IPS-20b (cell line): ENCODE results near the gene ASB8.
A peak's percentile ranks its signal among the peaks of the same experiment; 100 is the strongest.
"Not testable (repeated sequence)": the region's sequence is repeated elsewhere in the genome, so short reads cannot be mapped to it uniquely, and the experiment has no call there.

Experiments
- H3K27ac ChIP-seq: one replicate; pipeline ENCODE4 v1.5.1; 2013; ENCODE audit warnings: low read length
- H3K27me3 ChIP-seq: 2 replicates; pipeline ENCODE4 v1.6.1; 2013; ENCODE audit warnings: mild to moderate bottlenecking, low read length, inconsistent platforms; ENCODE audit not compliant: insufficient read depth
- H3K36me3 ChIP-seq: 2 replicates; pipeline ENCODE4 v1.6.1; 2013; ENCODE audit warnings: low read depth, mild to moderate bottlenecking, inconsistent platforms, low read length, moderate library complexity; ENCODE audit not compliant: insufficient read depth
- H3K4me1 ChIP-seq: 2 replicates; pipeline ENCODE4 v1.6.1; 2013; ENCODE audit warnings: mild to moderate bottlenecking, control low read depth, inconsistent platforms, low read length, moderate library complexity; ENCODE audit not compliant: insufficient read depth
- H3K4me3 ChIP-seq: 2 replicates; pipeline ENCODE4 v1.5.1; 2013; ENCODE audit warnings: mild to moderate bottlenecking, low read length, inconsistent platforms
- H3K9ac ChIP-seq: 2 replicates; pipeline ENCODE4 v1.6.1; 2013; ENCODE audit warnings: low read depth, mild to moderate bottlenecking, inconsistent platforms, low read length, moderate library complexity
- H3K9me3 ChIP-seq: 2 replicates; pipeline ENCODE4 v1.6.1; 2013; ENCODE audit warnings: mild to moderate bottlenecking, low read depth, low read length, inconsistent platforms; ENCODE audit not compliant: insufficient read depth

ASB8 gene

DNA sequence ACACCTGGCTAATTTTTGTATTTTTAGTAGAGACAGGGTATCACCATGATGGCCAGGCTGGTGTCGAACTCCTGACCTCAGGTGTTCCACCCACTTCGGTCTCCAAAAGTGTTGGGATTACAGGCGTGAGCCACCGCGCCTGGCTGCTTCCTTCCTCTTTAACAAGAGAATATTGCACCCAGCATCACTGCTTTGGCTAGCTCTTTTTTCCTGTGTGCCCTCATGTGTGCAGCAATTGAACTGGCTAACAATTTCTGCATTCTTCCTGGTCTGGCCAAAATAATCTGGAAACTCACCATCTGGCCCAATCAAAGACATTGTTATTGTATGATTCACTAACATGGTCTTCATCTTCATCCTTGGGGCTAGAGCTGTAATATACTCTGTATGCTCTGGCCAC is 2.7 kb upstream of the ASB8 start:
- H3K9ac ChIP-seq, result no peak overlapping the region
- peaks cover 5% of the 10 kb centered on the region; the same call in 1 of the 2 replicates for H3K4me1 ChIP-seq
- no peaks in the 10 kb centered on the region for H3K9me3 ChIP-seq
- H3K27me3 ChIP-seq, result no peaks in the 10 kb centered on the region; the same call in 1 of the 2 replicates
- H3K36me3 ChIP-seq, result no peaks in the 10 kb centered on the region
- no peak overlapping the region for H3K4me3 ChIP-seq
- no peak overlapping the region for H3K27ac ChIP-seq

DNA sequence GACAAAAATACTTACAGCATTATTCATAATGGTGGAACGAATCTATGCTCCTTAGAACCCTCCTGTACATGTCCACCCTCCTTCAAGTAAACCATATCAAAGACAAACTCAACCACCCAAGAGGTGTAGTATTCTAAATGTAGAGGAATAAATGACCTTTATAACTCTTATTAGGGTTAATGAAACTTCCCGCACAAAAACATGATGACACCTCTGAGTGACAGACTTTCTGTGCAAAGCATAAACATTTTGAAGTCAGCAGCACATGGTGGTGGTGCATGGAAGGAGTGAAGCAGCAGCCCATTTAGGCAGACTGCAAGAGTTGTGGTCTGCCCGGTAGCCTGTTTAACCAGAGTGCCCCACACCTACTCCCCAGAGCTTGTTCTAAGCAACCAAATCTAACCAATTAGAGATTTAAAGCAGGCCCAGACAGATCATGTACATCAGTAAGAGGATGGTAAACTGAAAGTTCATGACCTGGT is 615 bp upstream of the ASB8 start:
- Histone ChIP-seq H3K27ac (peak overlapping the region; percentile 10), H3K9me3 (no peaks in the 10 kb centered on the region), H3K9ac (peak overlapping the region; percentile 68; the same call in 1 of the 2 replicates), H3K27me3 (no peaks in the 10 kb centered on the region; the same call in 1 of the 2 replicates), H3K36me3 (0 out of 2 replicates have a peak, but pooled peaks cover 3% of the 10 kb centered on the region), H3K4me1 (peaks cover 5% of the 10 kb centered on the region; the same call in 1 of the 2 replicates), H3K4me3 (peak overlapping the region; percentile 91)

DNA sequence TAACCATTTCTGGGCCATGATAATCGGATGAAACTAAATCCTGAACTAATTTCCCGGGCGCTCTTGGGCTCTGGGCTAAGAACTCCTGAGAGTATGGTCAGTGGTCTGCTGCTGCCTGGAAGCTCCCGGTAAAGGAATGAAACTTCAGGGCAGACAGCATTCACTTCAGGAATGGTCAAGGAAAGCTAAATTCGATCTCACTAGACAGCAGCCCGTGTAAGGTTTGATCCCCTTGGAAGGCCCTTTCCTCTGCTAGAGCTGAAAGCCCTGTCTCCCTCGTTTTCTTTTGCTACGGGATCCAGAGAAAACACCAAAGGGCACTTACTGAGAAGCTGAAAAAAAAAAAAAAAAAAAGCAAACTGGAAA is 680 bp downstream of the ASB8 start:
- Histone ChIP-seq H3K4me1 (peaks cover 5% of the 10 kb centered on the region; the same call in 1 of the 2 replicates), H3K4me3 (peak overlapping the region; percentile 91), H3K9ac (peak overlapping the region; percentile 54; the same call in 1 of the 2 replicates), H3K9me3 (no peaks in the 10 kb centered on the region), H3K27ac (no peak overlapping the region), H3K36me3 (0 out of 2 replicates have a peak, but pooled peaks cover 3% of the 10 kb centered on the region), H3K27me3 (no peaks in the 10 kb centered on the region; the same call in 1 of the 2 replicates)

GRCh38 chr12:48155786-48156185 is 1.5 kb downstream of the ASB8 start:
- not testable (repeated sequence) for H3K4me1 ChIP-seq, H3K27me3 ChIP-seq, H3K27ac ChIP-seq, H3K36me3 ChIP-seq, H3K9me3 ChIP-seq, H3K4me3 ChIP-seq, H3K9ac ChIP-seq

GRCh38 chr12:48151103-48151771 is 6.1 kb downstream of the ASB8 start:
- H3K27ac ChIP-seq, result no peak overlapping the region
- no peak overlapping the region for H3K9ac ChIP-seq
- no peaks in the 10 kb centered on the region for H3K4me1 ChIP-seq
- peaks cover 46% of the 10 kb centered on the region for H3K36me3 ChIP-seq
- no peaks in the 10 kb centered on the region for H3K27me3 ChIP-seq
- H3K4me3 ChIP-seq, result no peak overlapping the region
- no peaks in the 10 kb centered on the region for H3K9me3 ChIP-seq

- no peaks in the 10 kb centered on the region for H3K27me3 ChIP-seq
- no peak overlapping the region for H3K4me3 ChIP-seq
- H3K27ac ChIP-seq, result no peak overlapping the region
- peaks cover 29% of the 10 kb centered on the region for H3K4me1 ChIP-seq
- H3K9me3 ChIP-seq, result no peaks in the 10 kb centered on the region
- H3K36me3 ChIP-seq, result peaks cover 87% of the 10 kb centered on the region
- no peak overlapping the region for H3K9ac ChIP-seq
These were observed 11.3 kb downstream of the ASB8 start for GRCh38 chr12:48145981-48146380.

- Histone ChIP-seq H3K27me3 (no peaks in the 10 kb centered on the region), H3K27ac (peak overlapping the region; percentile 64), H3K4me3 (peak overlapping the region; percentile 34; the same call in 1 of the 2 replicates), H3K9ac (peak overlapping the region; percentile 60; the same call in 1 of the 2 replicates), H3K4me1 (peaks cover 29% of the 10 kb centered on the region), H3K36me3 (peaks cover 88% of the 10 kb centered on the region), H3K9me3 (no peaks in the 10 kb centered on the region)
These were observed 13.4 kb downstream of the ASB8 start for GRCh38 chr12:48143898-48144297.

DNA sequence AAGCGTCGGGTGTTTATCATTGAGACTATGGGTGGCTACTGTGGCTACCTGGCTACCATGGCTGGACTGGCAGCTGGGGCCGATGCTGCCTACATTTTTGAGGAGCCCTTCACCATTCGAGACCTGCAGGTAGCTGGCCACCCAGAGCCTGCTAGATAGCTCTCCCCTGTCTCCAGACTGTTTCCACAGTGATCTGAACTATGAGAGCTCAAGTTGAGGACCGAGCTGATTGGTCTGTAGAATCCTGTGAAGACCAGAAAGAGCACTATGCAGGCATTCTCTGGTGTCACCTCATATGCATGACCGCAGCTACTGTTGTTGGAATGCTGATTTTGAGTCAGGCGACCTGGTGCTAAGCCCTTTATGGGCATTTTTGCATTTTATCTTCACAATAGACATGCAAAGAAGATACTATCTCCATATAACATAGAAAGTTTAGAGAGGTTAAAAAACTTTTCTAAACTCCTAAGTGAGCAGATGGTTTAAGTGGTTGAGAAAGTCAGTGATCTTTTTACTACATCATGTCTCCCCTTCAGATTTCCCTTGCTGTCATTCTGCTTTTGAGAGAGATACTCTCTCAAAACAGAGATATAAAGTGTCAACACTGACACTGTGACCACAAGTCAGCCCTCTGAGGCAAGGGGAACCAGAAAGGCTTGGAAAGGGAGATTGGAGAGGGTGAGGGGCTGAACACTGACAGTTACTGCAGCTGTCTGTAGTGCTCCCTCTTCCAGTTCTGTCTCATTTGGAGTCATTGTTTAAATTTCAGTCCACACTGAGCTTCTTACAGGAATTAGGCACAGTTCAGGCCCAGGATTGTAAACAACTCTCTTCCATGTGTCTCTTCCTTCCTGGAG is 14.3 kb downstream of the ASB8 start:
- Histone ChIP-seq H3K9ac (peak overlapping the region; percentile 66; the same call in 1 of the 2 replicates), H3K27me3 (no peaks in the 10 kb centered on the region), H3K27ac (peak overlapping the region; percentile 64), H3K4me3 (peak overlapping the region; percentile 34), H3K4me1 (peaks cover 29% of the 10 kb centered on the region), H3K9me3 (no peaks in the 10 kb centered on the region), H3K36me3 (peaks cover 92% of the 10 kb centered on the region)

DNA sequence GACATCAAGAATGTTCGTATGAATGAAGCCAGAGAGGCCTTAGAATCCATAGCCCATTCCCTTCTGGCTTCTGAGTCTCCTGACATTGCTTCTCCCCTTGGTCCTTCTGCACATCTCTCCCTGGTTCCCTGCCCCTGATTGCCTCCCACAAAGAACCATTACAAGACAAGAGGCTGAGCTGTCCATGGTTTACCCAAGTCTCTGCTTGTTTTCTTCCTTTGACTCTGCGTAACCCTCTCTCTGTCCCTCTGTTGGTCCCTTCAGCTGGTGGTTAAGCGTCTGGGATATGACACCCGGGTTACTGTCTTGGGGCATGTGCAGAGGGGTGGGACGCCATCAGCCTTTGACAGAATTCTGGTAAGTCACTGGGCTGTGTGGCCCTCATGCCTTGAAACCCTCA is 22.3 kb downstream of the ASB8 start:
- H3K36me3 ChIP-seq, result peaks cover 94% of the 10 kb centered on the region
- no peaks in the 10 kb centered on the region for H3K9me3 ChIP-seq

DNA sequence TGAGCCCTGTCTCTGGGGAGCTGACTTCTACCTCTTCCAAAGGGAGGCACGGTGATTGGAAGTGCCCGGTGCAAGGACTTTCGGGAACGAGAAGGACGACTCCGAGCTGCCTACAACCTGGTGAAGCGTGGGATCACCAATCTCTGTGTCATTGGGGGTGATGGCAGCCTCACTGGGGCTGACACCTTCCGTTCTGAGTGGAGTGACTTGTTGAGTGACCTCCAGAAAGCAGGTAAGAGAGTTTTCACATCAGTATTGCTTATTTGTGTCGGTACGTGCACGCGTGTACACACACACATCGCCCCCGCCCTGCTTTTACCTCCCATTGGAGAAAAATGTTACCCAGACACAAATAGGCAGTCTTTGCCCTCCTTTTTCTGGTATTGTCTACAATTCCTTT is 24.5 kb downstream of the ASB8 start:
- H3K9me3 ChIP-seq, result no peaks in the 10 kb centered on the region
- no peak overlapping the region for H3K4me3 ChIP-seq
- H3K27ac ChIP-seq, result no peak overlapping the region
- H3K36me3 ChIP-seq, result peaks cover 92% of the 10 kb centered on the region
- no peaks in the 10 kb centered on the region for H3K4me1 ChIP-seq
- no peaks in the 10 kb centered on the region for H3K27me3 ChIP-seq
- no peak overlapping the region for H3K9ac ChIP-seq

More for the DNA sequence above, 22.3 kb downstream of the ASB8 start:
- H3K27ac ChIP-seq, result no peak overlapping the region
- no peaks in the 10 kb centered on the region for H3K27me3 ChIP-seq
- no peaks in the 10 kb centered on the region for H3K4me1 ChIP-seq
- H3K9ac ChIP-seq, result no peak overlapping the region
- H3K4me3 ChIP-seq, result no peak overlapping the region

DNA sequence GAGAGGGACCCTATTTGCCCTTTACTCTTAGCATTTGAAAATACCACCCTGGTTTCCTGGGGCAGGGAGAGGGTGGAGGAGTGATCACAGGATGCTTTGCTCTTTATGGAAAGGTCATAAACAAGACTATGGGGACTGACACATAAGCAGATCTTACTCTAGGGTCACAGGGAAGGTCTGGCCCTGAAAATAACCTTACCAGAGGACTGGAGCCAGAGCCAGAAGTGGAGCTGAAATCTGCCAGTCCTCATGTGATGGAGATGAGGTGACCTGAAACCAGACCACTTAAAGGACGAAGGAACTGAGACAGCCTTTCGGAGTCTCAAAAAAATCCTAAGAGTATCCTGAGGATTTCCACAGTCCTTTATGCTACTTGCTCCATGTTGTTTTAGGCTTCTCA is 25.8 kb downstream of the ASB8 start:
- Histone ChIP-seq H3K9me3 (no peaks in the 10 kb centered on the region), H3K4me1 (no peaks in the 10 kb centered on the region), H3K9ac (no peak overlapping the region), H3K4me3 (no peak overlapping the region), H3K27ac (no peak overlapping the region), H3K27me3 (no peaks in the 10 kb centered on the region), H3K36me3 (peaks cover 94% of the 10 kb centered on the region)
